ENCODE data around the gene EIF3D.

DNA sequence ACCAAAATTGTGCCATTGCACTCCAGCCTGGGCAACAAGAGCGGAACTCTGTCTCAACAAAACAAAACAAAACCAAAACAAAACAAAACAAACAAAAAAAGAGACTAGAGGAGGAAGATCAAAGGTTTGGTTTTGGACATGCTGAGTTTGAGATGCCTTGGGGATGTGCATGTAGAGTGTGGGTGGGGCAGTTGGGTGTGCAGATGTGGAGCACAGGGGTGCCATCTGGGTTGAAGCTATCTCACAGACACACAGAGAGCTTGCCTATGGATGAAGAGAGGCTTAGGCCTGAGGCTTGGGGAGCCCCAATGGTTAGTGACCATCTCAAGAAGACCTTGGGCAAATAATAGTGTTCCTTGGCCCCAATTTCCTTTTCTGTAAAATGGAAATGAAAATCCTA is 45.8 kb upstream of the EIF3D start:
- TF ChIP-seq CEBPB (IDR thresholded peaks at IDR 0.05) = no peak
- TF ChIP-seq TAF1 (IDR thresholded peaks at IDR 0.05; ENCODE audit: low read depth) = no peak
- TF ChIP-seq NFIC (IDR thresholded peaks at IDR 0.05) = no peak
- no peak for TF ChIP-seq EGR1 (IDR thresholded peaks at IDR 0.05)
- no peak for TF ChIP-seq RAD21 (IDR thresholded peaks at IDR 0.05; ENCODE audit: low read depth)
- TF ChIP-seq, protein P1, sequence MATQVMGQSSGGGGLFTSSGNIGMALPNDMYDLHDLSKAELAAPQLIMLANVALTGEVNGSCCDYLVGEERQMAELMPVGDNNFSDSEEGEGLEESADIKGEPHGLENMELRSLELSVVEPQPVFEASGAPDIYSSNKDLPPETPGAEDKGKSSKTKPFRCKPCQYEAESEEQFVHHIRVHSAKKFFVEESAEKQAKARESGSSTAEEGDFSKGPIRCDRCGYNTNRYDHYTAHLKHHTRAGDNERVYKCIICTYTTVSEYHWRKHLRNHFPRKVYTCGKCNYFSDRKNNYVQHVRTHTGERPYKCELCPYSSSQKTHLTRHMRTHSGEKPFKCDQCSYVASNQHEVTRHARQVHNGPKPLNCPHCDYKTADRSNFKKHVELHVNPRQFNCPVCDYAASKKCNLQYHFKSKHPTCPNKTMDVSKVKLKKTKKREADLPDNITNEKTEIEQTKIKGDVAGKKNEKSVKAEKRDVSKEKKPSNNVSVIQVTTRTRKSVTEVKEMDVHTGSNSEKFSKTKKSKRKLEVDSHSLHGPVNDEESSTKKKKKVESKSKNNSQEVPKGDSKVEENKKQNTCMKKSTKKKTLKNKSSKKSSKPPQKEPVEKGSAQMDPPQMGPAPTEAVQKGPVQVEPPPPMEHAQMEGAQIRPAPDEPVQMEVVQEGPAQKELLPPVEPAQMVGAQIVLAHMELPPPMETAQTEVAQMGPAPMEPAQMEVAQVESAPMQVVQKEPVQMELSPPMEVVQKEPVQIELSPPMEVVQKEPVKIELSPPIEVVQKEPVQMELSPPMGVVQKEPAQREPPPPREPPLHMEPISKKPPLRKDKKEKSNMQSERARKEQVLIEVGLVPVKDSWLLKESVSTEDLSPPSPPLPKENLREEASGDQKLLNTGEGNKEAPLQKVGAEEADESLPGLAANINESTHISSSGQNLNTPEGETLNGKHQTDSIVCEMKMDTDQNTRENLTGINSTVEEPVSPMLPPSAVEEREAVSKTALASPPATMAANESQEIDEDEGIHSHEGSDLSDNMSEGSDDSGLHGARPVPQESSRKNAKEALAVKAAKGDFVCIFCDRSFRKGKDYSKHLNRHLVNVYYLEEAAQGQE (IDR thresholded peaks at IDR 0.05; ENCODE audit: low read depth) = no peak
- no peak for TF ChIP-seq CREB1 (IDR thresholded peaks at IDR 0.05; ENCODE audit: low read depth)
- TF ChIP-seq YY1 (IDR thresholded peaks at IDR 0.05; ENCODE audit: low read depth) = no peak
- TF ChIP-seq EP300 (IDR thresholded peaks at IDR 0.05; ENCODE audit: borderline replicate concordance) = no peak
